Measurements from ENCODE around the gene VSIG10. TPM values are rescaled to one million over a fixed set of nuclear protein-coding genes. Genes with fewer than 3 reads are reported as not detected.

VSIG10 gene
- total and polyA plus RNA-seq, 2 of the 13 experiments (the other 11 are each of a cell fraction or from before 2014, with no cell fraction given) = 25.6 to 42.5 TPM

DNA sequence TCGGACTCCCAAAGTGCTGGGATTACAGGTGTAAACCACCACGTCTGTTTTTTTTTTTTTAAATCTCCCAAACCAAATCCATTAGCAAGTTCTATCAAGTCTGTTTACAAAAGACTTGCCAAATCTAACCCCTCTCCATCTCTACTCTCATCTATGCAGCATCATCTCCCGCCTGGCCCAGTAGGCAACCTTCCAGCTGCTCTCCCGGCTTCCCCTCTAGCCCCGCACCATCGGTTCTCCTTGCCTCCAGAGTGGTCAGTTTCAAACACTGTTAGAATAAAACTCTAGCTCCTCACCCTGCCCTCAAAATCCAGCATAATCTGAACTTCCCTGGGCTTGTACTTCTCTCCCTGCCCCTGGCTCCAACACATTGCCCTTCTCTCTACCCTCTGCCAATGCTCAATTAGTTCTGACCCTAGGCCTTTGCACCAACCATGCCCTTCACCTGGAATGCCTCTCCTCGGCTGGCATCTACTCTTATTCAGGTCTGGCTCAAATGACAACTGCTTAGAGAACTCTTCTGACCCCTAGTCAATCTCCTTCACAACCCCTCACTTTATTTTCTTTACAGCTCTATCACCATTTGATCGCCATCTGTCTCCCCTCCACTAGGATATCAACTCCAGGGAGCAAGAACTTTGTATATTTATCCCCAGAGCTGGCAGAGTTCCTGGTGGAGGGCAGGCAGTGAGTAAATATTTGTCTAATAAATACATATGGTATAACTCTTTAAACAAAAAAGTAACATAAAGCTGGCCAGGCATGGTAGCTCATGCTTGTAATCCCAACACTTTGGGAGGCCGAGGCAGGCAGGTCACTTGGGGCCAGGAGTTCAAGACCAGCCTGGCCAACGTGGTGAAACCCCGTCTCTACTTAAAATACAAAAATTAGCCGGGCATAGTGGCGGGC lies 47.7 kb downstream of the VSIG10 start (continued):
- TF ChIP-seq BCL6 (CRISPR knock-in tag; IDR thresholded peaks at IDR 0.05) = peak; percentile 47; the same call in 1 of the 2 replicates
- TF ChIP-seq SOX6 (IDR thresholded peaks at IDR 0.05) = no peak
- TF ChIP-seq SOX6 (CRISPR knock-in tag; IDR thresholded peaks at IDR 0.05) = peak; percentile 53; the same call in 1 of the 2 replicates
- TF ChIP-seq ZC3H13 (CRISPR knock-in tag; IDR thresholded peaks at IDR 0.05) = no peak
- no peak for TF ChIP-seq ZNF232 (CRISPR knock-in tag; IDR thresholded peaks at IDR 0.05; ENCODE audit: borderline replicate concordance)
- TF ChIP-seq, protein P1, sequence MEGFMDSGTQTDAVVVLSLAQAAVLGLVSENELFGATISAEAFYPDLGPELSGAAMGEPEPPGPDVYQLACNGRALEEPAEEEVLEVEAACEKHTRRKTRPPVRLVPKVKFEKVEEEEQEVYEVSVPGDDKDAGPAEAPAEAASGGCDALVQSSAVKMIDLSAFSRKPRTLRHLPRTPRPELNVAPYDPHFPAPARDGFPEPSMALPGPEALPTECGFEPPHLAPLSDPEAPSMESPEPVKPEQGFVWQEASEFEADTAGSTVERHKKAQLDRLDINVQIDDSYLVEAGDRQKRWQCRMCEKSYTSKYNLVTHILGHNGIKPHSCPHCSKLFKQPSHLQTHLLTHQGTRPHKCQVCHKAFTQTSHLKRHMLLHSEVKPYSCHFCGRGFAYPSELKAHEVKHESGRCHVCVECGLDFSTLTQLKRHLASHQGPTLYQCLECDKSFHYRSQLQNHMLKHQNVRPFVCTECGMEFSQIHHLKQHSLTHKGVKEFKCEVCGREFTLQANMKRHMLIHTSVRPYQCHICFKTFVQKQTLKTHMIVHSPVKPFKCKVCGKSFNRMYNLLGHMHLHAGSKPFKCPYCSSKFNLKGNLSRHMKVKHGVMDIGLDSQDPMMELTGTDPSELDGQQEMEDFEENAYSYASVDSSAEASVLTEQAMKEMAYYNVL (CRISPR knock-in tag; IDR thresholded peaks at IDR 0.05; ENCODE audit: borderline replicate concordance) = no peak
- no peak for TF ChIP-seq REL (CRISPR knock-in tag; conservative IDR thresholded peaks at IDR 0.05)
- TF ChIP-seq ZNF687 (CRISPR knock-in tag; IDR thresholded peaks at IDR 0.05) = no peak
- no peak for TF ChIP-seq RBFOX2 (IDR thresholded peaks at IDR 0.05; ENCODE audit: low read depth, low read length)
- peak; percentile 27; the same call in 1 of the 2 replicates for TF ChIP-seq NCOA2 (CRISPR knock-in tag; IDR thresholded peaks at IDR 0.05)
- TF ChIP-seq, protein P2, sequence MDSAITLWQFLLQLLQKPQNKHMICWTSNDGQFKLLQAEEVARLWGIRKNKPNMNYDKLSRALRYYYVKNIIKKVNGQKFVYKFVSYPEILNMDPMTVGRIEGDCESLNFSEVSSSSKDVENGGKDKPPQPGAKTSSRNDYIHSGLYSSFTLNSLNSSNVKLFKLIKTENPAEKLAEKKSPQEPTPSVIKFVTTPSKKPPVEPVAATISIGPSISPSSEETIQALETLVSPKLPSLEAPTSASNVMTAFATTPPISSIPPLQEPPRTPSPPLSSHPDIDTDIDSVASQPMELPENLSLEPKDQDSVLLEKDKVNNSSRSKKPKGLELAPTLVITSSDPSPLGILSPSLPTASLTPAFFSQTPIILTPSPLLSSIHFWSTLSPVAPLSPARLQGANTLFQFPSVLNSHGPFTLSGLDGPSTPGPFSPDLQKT (CRISPR knock-in tag; IDR thresholded peaks at IDR 0.05; ENCODE audit: borderline replicate concordance) = no peak
- no peak for TF ChIP-seq ZNF724P (CRISPR knock-in tag; IDR thresholded peaks at IDR 0.05; ENCODE audit: borderline replicate concordance)
- no peak for TF ChIP-seq NONO (IDR thresholded peaks at IDR 0.05)
- TF ChIP-seq NONO (CRISPR knock-in tag; conservative IDR thresholded peaks at IDR 0.05) = no peak
- TF ChIP-seq NR3C1 (CRISPR knock-in tag; IDR thresholded peaks at IDR 0.05) = no peak
- TF ChIP-seq GLI4 (CRISPR knock-in tag; IDR thresholded peaks at IDR 0.05; ENCODE audit: borderline replicate concordance) = no peak
